Chondrocyte (in vitro differentiated cells): ENCODE data around the gene KRT86. TPM values are rescaled to one million over a fixed set of nuclear protein-coding genes. Genes with fewer than 3 reads are reported as not detected.

Experiments used
- DNase-seq: peaks from one replicate; pipeline ENCODE4 v3.0.0; 2021; ENCODE audit warnings: mixed read lengths, low spot score
- H3K27ac Mint-ChIP-seq: one replicate; pipeline ENCODE4 v1.8.0; 2021; ENCODE audit warnings: mild to moderate bottlenecking, moderate library complexity, mixed read lengths; ENCODE audit not compliant: unreplicated experiment
- H3K27me3 Mint-ChIP-seq: 2 replicates; pipeline ENCODE4 v1.8.0; 2021; ENCODE audit warnings: low read depth, mixed read lengths
- H3K36me3 Mint-ChIP-seq: 2 replicates; pipeline ENCODE4 v1.8.0; 2021; ENCODE audit warnings: low read depth, mixed read lengths
- H3K4me1 Mint-ChIP-seq: 2 replicates; pipeline ENCODE4 v1.8.0; 2021; ENCODE audit warnings: low read depth, mild to moderate bottlenecking, mixed read lengths
- H3K4me3 Mint-ChIP-seq: one replicate; pipeline ENCODE4 v1.8.0; 2021; ENCODE audit warnings: mild to moderate bottlenecking, moderate library complexity, mixed read lengths; ENCODE audit not compliant: unreplicated experiment
- H3K9me3 Mint-ChIP-seq: 2 replicates; pipeline ENCODE4 v1.8.0; 2021; ENCODE audit warnings: low read depth, mixed read lengths
- total RNA-seq: library from RNA; stranded (reverse); gene quantifications from 3 replicates; pipeline ENCODE4 v1.2.1, GENCODE V29; 2021
- TF ChIP-seq, protein P1 (sequence below): fragments of 200-600 bp; sonication (generic); IDR thresholded peaks from 2 replicates; pipeline ENCODE4 v1.5.0; 2021; ENCODE audit warnings: antibody characterized with exemption, mild to moderate bottlenecking, moderate library complexity

Gene KRT86
- total RNA-seq, 1 donor from 2014 or later, result 0.67 TPM

GRCh38 chr12:52232674-52233461, 41.6 kb upstream of the KRT86 start, which contains the start of gene KRT7:
TSS of gene KRT7 (plus strand) at chr12:52233243. CDS start at chr12:52233297, 54 bp downstream.
- peak within 1 kb of the TSS; percentile 76 for H3K4me3 Mint-ChIP-seq
- DNase-seq, result peak; percentile 89
- H3K36me3 Mint-ChIP-seq, result no peaks in the 10 kb centered on the region
- H3K27ac Mint-ChIP-seq, result peak within 1 kb of the TSS; percentile 71
- no peaks in the 10 kb centered on the region for H3K27me3 Mint-ChIP-seq
- peaks cover 76% of the 10 kb centered on the region for H3K4me1 Mint-ChIP-seq
- H3K9me3 Mint-ChIP-seq, result no peaks in the 10 kb centered on the region
- TF ChIP-seq, protein P1, sequence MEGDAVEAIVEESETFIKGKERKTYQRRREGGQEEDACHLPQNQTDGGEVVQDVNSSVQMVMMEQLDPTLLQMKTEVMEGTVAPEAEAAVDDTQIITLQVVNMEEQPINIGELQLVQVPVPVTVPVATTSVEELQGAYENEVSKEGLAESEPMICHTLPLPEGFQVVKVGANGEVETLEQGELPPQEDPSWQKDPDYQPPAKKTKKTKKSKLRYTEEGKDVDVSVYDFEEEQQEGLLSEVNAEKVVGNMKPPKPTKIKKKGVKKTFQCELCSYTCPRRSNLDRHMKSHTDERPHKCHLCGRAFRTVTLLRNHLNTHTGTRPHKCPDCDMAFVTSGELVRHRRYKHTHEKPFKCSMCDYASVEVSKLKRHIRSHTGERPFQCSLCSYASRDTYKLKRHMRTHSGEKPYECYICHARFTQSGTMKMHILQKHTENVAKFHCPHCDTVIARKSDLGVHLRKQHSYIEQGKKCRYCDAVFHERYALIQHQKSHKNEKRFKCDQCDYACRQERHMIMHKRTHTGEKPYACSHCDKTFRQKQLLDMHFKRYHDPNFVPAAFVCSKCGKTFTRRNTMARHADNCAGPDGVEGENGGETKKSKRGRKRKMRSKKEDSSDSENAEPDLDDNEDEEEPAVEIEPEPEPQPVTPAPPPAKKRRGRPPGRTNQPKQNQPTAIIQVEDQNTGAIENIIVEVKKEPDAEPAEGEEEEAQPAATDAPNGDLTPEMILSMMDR, result peak; percentile 55

DNA sequence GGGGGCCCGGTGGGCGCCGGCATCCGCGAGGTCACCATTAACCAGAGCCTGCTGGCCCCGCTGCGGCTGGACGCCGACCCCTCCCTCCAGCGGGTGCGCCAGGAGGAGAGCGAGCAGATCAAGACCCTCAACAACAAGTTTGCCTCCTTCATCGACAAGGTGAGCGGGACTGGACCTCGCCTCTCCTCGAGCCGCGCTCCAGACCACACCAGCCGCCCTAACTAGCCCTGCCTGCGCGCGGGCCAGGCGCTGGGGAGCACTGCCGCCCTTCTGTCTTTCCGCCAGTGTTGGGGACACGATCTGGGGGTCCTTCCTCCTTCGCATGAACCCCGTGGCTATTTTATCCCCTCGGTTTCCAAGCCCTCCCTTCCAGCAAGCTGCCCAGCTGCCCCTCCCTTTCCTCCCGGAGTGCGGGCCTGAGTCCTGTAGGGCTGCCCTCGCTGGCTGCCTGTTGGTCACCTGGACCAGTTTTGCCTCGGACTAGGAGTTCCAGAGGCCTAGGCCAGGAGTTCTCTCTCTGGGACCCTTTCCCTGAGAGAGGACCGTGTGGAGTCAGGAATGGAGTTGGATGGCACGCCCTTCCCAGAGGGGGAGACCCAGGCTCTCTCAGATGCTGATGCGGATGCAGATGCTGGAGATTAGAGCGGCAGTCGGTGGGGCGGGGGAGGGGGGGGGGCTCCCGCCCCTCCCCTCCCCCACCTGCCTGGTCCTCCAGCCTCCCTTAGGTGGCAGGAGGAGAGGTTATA, 40.8 kb upstream of the KRT86 start:
- peak overlapping the region; percentile 71 for H3K27ac Mint-ChIP-seq
- H3K27me3 Mint-ChIP-seq, result no peaks in the 10 kb centered on the region
- peaks cover 75% of the 10 kb centered on the region for H3K4me1 Mint-ChIP-seq
- no peaks in the 10 kb centered on the region for H3K9me3 Mint-ChIP-seq
- H3K36me3 Mint-ChIP-seq, result no peaks in the 10 kb centered on the region
- peak overlapping the region; percentile 76 for H3K4me3 Mint-ChIP-seq
- peak; percentile 82 for DNase-seq
- TF ChIP-seq, protein P1, result no peak

DNA sequence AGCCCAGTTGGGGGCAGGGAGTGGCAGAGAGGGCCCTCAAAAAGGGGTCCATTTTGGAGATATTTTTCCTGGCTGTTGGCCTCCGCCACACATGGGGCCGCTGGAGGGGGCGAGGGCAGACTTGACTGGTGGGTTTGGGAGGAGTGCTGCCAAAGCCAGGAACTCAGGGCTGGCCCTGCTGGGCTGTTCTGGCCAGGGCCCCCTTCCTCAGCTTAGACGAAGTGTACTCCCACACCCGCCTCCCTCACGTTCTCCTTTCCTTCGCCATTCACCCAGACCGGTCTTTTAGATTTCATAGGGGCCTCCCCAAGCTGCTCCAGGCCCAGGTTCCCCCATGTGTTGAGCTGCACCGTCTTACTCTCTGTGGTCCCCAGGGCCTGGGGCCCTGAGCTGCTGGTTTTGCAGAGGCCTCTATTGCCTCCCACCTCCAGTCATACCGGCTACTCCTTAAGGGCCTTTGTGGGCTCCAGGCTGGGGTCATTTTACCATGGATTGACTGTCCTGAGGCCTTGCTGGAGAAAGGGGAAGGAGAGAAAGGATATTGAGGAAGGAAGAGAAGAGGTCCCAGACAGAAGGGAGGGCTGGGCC, 40.1 kb upstream of the KRT86 start:
- H3K4me1 Mint-ChIP-seq, result peaks cover 77% of the 10 kb centered on the region
- TF ChIP-seq, protein P1, result no peak

DNA sequence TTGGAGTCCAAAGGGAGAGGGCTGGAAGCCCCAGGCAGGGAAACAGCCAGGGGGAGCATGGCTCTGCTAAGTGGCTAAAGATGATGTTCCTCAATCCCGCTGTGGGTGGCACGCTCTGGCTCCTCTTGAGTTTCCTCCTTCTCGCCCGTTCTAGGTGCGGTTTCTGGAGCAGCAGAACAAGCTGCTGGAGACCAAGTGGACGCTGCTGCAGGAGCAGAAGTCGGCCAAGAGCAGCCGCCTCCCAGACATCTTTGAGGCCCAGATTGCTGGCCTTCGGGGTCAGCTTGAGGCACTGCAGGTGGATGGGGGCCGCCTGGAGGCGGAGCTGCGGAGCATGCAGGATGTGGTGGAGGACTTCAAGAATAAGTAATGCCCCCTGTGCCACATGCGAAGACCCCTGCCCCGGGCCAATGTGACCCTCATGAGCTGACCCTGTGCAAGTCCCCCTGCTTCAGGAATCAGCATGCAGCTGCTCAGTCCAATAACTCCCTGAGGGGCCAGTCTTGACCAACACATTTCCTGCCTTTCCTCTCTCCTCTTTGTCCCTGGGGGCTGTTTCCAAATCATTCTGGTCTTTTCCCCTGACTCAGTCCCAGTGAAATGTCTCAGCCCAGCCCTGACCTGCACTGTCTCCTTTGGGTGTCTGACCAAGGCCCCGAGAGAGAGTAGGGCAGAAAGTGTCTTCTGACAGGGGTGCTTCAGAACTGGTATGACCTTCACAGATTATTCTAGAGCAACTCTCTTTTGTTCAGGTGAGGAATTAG, 39.3 kb upstream of the KRT86 start:
- H3K9me3 Mint-ChIP-seq, result no peaks in the 10 kb centered on the region
- H3K36me3 Mint-ChIP-seq, result no peaks in the 10 kb centered on the region
- TF ChIP-seq, protein P1, result no peak
- peak overlapping the region; percentile 58 for H3K4me3 Mint-ChIP-seq
- peak; percentile 85 for DNase-seq
- H3K4me1 Mint-ChIP-seq, result peaks cover 70% of the 10 kb centered on the region
- H3K27ac Mint-ChIP-seq, result no peak overlapping the region
- H3K27me3 Mint-ChIP-seq, result no peaks in the 10 kb centered on the region

More for the DNA sequence above, 40.1 kb upstream of the KRT86 start:
- H3K27me3 Mint-ChIP-seq, result no peaks in the 10 kb centered on the region
- H3K4me3 Mint-ChIP-seq, result peak overlapping the region; percentile 58
- no peaks in the 10 kb centered on the region for H3K9me3 Mint-ChIP-seq
- H3K36me3 Mint-ChIP-seq, result no peaks in the 10 kb centered on the region
- no peak overlapping the region for H3K27ac Mint-ChIP-seq
- peak; percentile 58 for DNase-seq
